Stimulated activated CD8-positive, alpha-beta memory T cell treated with anti-CD3 and anti-CD28 coated beads, Interleukin-2, amount 100 ng/mL, for 48 hours (primary cell): ENCODE results near the gene SYNE4.
"Not testable (repeated sequence)": the region's sequence is repeated elsewhere in the genome, so short reads cannot be mapped to it uniquely, and the experiment has no call there.

ENCODE experiments used
- DNase-seq, 2 donors: peaks; one replicate each; pipeline ENCODE4 v3.0.0-alpha.2; 2020; ENCODE audit warnings: low read depth in 2 of 2

SYNE4 gene, protein sequence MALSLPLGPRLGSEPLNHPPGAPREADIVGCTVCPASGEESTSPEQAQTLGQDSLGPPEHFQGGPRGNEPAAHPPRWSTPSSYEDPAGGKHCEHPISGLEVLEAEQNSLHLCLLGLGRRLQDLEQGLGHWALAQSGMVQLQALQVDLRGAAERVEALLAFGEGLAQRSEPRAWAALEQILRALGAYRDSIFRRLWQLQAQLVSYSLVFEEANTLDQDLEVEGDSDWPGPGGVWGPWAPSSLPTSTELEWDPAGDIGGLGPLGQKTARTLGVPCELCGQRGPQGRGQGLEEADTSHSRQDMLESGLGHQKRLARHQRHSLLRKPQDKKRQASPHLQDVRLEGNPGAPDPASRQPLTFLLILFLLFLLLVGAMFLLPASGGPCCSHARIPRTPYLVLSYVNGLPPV

DNA sequence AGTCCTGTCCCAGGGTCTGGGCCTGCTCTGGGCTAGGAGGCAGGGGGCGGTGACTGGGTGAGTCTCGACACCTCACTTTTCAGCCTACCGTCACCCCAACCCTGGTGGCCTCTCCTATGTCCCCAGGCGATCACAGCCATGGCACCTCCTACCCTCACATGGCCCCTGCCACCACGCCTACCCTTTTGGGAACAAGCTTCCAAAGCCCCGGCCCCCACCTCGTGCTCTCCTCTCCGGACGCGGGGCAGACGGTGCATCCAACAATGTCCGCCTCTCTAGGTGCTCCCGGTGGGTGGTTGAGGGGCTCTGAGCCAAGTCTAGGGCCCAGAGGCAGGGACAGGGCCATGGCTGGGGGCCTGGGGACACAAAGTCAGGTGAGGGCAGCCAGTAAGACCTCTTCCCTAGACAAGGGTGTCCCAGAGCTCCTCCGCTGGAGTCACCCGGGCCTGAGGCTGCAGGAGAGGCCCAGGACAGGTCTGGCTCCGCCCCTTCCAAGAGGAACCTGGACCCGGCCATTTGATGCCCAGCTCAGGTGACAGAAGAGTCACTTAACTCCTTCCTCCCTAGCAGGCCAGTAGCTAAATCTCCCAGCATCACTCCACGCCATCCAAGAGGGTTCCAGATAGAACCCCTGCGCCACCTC lies at the start of gene SYNE4:
Gene SYNE4 (minus strand): TSS at position 478 of the 643 bp plus-strand sequence. CDS start 132 bp downstream, at position 346.
- no peak for DNase-seq

DNA sequence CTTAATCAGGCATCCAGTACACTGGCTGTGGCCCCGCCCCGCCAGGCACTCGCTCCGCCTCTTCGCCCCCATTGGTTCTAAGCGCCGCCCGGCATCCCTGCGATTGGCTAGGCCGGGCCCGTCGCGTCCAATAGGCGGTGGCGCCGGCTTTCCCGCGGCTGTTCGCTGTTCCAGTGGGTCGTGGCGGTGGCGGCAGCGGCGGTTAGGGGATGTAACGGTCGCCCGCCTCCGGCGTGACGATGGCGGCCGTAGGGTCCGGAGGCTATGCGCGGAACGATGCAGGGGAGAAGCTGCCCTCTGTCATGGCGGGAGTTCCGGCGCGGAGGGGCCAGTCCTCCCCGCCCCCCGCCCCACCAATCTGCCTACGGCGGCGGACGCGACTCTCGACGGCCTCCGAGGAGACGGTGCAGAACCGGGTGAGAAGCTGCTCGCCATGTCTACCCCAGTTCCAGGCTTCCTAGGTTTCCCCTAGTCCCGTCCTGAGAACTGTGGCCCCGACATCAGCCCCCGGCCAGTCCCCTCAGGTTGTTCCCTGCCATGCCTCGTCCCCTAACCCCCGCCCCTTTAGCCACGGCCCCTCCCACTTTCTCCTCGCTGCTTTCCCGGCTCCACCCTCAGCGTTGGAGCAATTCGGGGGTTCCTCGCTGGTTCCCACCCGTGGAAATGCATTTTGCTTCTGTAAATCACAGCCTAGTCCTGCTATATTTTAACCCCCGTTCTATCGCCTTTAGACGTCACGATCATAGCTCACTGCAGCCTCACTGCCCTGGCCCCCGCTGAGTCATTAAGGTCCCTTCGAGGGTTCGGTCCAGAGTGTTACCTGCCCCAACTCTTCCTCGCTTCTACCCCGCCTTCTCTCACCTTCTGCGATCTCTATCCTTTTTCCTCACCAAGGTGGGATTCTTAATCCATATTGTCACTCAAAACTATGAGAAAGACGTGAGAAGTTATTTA lies 46.4 kb upstream of the SYNE4 start, which contains the start of gene WDR62:
Gene WDR62 (plus strand): TSS at position 165 of the 954 bp plus-strand sequence. CDS start 75 bp downstream, at position 240.
- peak; percentile 93 for DNase-seq

DNA sequence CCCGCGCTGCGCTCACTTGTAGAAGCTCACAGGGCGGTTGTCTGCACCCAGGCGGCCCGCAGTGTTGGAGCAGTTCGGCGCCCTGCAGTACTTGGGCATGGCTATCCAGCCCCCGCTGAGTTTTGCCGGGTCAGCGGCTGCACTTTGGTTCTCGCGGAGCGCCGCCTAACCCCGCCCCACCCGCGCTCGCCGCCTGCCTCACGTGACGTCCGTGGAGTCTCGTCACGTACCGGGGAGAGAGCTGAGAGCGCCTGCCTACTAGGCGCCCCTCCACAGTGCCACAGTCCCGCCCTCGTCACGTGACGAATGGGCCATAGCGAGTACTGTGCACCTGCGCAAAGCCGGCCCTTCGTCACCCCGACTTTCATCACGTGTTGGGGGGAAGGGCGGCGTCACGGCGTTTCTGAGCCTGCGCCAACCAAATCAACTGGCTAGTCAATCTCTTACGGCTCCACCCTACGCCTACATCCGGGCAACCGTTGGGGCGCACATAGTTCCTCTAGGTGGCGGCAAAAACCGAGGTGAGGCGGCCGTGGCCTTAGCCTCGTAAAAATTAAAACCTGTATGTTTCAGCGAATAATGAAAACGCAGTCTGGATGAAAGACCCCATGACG lies 45.6 kb upstream of the SYNE4 start, which contains the start of gene THAP8:
Gene THAP8 (minus strand): TSS at position 167 of the 614 bp plus-strand sequence. CDS start 68 bp downstream, at position 99.
- peak; percentile 99 for DNase-seq

DNA sequence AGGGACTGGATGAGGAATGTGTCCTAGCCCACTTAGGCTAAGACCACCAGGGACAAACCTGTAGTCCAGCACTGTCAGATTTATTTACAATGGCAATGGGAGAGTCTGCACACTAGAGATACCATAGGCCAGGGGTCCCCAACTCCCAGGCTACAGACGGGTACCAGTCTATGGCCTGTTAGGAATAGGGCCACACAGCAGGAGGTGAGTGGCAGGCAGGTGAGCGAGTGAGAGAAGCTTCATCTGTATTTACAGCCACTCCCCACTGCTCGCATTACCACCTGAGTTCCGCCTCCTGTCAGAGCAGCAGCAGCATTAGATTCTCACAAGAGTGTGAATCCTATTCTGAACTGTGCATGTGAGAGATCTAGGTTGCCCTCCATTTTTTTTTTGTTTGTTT lies 43.0 kb upstream of the SYNE4 start:
- DNase-seq: no peak

DNA sequence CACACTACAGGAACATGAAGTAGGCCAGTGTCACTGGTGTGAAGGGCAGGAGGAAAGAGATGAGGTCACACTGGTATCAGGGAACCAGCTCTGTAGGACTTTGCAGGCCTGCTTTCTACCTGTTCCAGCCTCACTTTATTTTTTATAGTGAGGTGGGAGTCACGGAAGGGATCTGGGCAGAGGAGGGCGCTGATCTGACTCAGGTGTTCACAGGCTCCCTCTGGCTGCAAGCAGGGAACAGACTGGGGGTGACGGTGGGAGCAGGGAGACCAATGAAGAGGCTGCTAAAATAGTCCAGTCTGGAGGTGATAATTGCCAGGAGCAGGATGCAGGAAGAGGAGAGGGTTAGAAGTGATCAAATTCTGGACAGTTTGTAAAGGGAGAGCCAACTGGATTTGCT lies 42.6 kb upstream of the SYNE4 start:
- no peak for DNase-seq

DNA sequence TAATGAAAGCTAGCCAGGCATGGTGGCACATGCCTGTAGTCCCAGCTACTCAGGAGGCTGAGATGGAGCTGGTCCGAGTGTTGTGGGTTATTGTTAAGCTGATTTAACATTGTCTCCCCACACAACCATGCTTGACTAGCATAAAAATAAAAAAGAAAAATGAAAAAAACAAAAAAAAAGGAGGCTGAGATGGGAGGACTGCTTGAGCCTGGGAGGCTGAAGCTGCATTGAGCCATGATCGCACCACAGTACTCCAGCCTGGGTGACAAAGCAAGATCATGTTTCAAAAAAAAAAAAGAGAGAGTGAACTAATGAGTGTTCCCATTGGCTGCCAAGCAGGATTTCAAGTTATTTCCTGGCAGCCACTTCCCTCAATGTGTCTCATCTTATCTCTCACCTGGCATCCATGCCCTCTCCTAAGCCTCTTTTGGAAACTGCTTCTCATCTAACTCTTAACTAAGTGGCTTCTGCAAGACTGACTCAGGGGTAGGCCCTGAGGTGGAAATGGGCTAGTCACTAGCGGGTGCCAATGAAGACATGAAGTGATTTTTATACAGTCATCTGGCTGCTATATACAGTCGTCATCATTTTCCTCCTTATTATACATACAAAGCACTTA lies 40.6 kb upstream of the SYNE4 start:
- no peak for DNase-seq

DNA sequence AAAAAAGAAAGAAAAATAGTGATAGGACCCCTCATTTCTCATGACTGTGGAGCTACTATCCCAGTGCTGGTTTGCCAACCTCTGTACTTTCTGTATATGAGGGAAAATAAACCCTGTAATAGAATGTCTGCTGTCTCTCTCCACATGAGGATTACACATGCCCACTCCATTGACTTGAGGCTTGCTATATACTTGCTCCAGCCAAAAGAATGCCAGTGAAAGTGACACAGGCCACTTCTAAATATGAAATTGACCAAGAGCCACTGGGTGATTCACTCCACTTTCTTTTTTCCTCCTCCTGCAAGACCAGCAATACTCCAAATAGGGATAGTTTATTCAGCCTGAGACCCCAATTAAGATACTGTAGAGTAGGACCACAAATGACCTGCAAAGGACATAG lies 39.2 kb upstream of the SYNE4 start:
- DNase-seq: no peak

DNA sequence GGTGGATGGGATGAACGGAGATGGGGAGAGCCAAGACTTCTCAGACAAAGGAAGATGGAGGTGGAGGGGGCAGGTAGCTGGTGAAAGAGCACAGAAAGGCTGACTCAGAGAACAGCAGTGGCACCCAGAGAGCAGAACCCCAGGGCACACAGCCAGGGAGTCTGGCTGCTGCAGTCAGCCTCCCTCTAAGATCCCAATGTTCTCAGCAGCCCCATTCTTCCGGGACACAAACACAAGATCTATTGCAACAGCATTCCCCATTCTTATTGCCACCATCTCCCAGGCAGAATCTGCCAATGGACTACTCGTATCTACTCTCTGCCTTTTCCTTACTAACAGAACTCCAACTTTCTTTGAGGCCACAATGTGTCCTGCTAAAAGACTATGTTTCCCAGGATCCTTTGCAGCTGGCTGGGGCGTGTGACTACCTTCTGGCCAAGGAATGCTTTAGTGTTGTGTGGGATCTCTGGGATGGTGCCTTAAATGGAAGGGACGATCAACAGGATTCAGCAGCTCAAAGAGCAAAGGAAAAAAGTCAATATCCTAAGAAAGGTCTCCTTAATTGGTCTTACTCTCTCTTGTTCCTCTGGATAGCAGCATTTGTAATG lies 37.9 kb upstream of the SYNE4 start:
- DNase-seq: no peak

DNA sequence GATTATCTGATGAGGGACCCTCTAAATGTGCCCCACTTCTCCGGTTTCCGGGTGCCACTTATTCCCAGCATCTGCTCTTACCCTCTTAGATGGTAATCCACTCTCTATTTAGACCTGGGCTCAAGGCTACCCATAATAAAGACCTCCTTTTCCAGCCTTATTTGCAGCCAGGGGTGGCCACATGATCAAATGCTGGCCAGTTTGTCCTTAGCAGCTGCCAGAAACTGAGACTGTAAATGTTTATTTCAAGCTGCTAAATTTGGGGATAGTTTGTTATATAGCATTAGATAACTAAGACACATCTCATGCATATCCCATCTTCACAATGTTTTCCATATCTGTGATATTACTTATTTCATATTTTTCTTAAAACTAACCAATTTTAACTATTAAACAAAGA lies 35.3 kb upstream of the SYNE4 start:
- DNase-seq: no peak

DNA sequence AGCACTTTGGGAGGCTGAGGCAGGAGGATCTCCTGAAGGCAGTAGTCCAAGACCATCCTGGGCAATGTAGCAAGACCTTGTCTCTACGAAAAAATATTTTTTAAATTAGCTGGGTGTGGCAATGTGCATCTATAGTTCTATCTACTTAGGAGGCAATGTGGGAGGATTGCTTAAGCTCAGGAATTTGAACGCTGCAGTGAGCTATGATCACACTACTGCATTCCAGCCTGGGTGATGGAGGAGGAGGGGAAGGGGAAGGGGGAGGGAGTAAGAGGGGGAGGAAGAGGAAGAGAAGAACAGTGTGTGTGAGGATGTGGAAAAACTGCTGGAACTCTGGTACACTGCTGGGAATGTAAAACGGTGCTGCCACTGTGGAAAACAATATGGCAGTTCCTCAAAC lies 33.2 kb upstream of the SYNE4 start:
- DNase-seq: no peak

DNA sequence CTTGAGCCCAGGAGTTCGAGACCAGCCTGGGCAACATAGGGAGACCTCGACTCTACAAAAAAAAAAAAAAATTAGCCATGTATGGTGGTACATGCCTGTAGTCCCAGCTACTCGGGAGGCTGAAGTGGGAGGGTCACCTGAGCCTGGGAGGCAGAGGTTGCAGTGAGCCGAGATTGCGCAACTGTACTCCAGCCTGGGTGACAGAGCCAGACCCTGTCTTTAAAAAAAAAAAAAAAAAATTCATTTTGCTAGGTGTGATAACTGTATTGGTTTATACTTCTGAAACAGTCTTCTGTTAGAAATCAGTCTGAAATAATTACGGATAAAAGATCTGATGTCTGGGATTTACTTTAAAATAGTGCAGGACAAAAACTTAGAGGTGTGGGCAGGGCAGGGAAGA lies 32.5 kb upstream of the SYNE4 start:
- not testable (repeated sequence) for DNase-seq

DNA sequence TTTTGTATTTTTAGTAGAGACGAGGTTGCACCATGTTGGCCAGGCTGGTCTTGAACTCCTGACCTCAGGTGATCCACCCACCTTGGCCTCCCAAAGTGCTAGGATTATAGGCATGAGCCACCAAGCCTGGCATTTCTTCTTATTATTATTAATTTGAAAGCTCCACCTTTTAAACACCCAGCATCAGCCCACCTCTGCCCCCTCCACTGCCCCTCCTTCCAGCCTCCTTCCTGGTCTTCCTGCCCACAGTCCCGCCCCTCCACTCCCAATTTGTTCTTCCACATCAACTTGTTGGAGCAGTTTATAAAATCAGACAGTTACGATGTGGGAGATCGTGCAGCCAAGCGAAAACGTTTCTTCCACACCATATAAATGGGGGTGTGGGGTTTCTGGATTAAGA lies 31.9 kb upstream of the SYNE4 start:
- no peak for DNase-seq

DNA sequence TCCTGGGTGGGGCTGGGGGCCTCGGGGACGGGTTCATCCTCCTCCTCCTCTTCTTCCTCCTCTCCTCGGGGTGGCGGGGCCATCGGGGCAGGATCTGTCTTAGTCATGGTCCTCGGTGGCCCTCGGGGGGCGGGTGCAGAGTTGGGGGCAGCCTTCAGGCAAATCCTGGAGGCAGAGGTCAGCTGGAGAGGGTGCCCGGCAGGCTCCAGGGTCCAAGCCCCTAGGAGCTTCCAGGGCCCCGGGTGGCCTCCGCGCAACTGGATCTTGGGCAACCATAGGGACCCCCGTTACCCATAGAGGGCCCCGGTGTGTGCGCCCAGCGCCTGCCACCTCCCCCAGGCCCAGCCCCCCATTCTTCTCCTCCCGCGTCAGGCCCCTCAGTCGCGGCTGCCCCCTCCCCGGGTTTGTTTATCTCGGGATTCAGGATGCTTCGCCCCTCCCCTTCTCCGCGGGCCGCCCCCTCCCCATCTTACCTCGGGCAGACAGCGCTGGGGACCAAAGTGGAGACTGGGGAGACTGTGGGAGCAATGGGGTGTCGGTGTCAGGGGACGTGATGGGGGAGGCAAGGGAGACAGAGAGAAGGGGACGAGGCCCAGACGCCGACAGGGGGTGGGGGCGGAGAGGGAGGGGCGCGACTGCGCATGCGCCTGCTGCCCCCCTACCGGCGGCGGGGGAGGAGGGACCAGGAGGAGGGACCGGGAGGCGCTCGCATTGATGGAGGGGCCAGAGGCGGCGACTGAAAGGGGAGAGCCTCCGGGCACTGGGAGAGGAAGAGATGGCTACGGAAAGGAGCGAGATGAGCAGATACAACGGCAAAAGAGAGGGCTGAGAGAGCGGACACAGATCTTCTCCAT lies 23.9 kb upstream of the SYNE4 start, which contains the start of gene CLIP3:
Gene CLIP3 (minus strand): TSS at position 623 of the 854 bp plus-strand sequence. CDS start 516 bp downstream, at position 107.
- DNase-seq: peak; percentile 29 to 47

DNA sequence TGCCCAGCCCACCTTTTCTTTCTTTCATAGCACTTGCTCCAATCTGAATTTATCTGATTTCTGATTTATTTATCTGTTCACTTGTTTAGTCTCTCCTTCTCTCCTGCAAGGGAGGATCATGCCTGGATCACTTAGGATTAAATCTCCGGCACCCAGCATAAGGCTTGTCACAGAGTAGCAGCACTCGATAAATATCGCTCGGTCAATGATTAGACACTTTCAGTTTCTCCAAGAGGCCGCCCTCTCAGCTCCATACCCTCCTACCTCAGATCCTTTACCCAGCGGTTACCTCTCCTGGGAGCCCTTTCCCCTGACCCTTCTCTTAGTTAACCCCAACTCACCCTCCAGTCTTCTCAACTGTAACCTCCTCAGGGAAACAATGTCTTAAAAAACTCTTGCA lies 22.7 kb upstream of the SYNE4 start:
- DNase-seq: no peak

DNA sequence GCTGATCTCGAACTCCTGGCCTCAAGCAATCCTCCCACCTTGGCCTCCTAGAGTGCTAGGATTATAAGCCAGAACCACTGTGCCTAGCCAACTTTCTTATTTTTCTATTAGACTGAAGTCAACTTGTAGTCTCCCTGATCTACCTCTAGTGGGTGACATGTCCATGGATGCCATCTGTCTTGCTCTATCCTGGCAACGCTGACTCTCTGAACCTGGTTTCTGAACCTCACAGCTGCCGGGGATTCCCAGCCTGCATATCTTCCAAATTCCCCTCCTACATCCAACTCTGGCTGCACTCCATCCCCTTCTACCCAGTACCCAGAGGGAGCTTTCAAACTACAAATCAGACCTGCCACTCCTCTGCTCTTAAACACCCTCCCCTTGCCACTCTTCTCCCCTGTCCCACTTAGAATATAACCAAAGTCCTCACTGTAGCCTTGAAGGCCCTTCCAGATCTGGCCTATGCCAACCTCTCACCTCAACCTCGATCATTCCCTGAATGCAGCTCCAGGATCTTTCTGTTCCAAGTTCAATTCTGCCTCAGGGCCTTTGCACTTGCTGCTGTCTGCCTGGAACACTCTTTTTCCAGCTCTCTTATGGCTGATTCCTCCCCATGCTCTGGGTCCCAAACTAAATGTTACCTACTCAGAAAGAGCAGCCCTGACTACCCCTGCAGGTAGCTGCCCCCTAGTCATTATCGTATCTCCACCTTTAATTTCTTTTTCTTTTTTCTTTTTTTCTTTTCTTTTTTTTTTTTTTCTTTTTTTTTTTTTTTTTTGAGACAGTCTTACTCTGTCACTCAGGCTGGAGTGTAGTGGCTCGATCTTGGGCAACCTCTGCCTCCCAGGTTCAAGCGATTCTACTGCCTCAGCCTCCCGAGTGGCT lies 21.9 kb upstream of the SYNE4 start:
- no peak for DNase-seq

DNA sequence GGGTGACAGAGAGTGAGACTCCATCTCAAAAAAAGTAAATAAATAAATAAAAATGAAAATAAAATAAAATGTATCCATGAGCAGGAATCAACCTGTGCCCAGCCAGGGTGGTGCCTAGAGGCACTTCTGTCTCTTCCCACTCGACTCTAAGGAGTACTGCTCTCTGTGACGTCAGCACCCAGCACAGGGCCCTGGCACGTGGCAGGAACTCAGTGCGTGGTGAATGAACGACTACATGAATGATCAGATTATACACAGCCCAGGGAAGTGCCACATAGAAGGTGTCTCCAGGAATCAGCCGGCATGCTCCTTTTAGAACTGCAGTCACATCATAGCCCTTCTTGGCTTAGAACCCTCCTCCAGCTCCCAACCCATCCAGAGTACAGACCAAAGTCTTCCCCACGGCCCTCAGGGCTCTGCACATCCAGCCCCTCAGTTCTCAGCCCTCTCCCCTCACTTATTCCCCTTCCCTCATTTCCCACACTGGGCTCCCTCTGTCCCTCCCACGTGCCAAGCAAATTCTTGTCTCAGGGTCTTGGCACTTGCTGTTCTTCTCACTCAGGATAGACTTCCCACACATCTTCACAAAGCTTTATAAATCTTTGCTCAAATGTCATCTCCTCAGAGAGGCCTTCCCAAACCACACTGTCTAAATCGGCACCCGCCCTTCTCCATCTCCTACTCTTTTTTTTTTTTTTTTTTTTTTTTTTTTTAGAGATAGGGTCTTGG lies 19.9 kb upstream of the SYNE4 start:
- DNase-seq: no peak

DNA sequence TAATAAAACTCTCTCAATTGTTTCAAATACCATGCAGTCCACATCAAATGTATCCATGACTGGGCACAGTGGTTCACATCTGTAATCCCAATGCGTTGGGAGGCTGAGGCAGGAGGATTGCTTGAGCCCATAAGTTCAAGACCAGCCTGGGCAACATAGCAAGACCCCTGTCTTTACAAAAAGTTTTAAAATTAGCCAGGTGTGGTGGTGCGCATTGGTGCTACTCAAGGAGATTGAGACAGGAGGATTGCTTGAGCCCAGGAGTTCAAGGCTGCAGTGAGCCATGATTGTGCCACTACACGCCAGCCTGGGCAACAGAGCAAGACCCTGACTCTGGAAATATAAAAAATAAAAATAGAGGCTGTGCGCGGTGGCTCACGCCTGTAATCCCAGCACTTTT lies 19.1 kb upstream of the SYNE4 start:
- no peak for DNase-seq
